ENCODE data around the gene LLPH. TPM values are rescaled to one million over a fixed set of nuclear protein-coding genes. Genes with fewer than 3 reads are reported as not detected.

Gene LLPH
- polyA plus RNA-seq, 1 donor (not counting 4 experiments of a cell fraction or from before 2014, with no cell fraction given), result 36.6 TPM

- Histone ChIP-seq H3K79me2 (ENCODE audit: control insufficient read depth, insufficient read depth, low read length) (no peaks in the 10 kb centered on the region), H3K36me3 (ENCODE audit: control insufficient read depth in 2 of 2, extremely low read depth in 1 of 2, insufficient read depth in 2 of 2, low read length in 2 of 2) (no peaks in the 10 kb centered on the region), H3K4me2 (ENCODE audit: control insufficient read depth, extremely low read depth, insufficient read depth, low read depth, low read length) (no peak overlapping the region), H3K9ac (ENCODE audit: control insufficient read depth, extremely low read depth, insufficient read depth, low read length) (no peak overlapping the region), H3K27me3 (ENCODE audit: control insufficient read depth, extremely low read depth, insufficient read depth, low read length) (no peaks in the 10 kb centered on the region), H2AFZ (ENCODE audit: control insufficient read depth, low read length) (no peak overlapping the region), H4K20me1 (ENCODE audit: control insufficient read depth, extremely low read depth, insufficient read depth, low read length) (no peaks in the 10 kb centered on the region), H3K9me1 (ENCODE audit: control insufficient read depth, extremely low read depth, insufficient read depth, low read length) (no peaks in the 10 kb centered on the region), H3K9me3 (ENCODE audit: control insufficient read depth, low read depth, low read length) (no peaks in the 10 kb centered on the region), H3K27ac (ENCODE audit: control insufficient read depth, insufficient read depth, low read length) (no peak overlapping the region), H3K4me3 (ENCODE audit: control insufficient read depth in 2 of 3, extremely low read depth in 1 of 3, insufficient read depth in 2 of 3, low read depth in 1 of 3, low read length in 3 of 3) (no peak overlapping the region), H3K4me1 (ENCODE audit: control insufficient read depth, extremely low read depth, insufficient read depth, low read length) (peaks cover 4% of the 10 kb centered on the region)
- no peak for FAIRE-seq
- TF ChIP-seq CTCF (optimal IDR thresholded peaks at IDR 0.05 in 1 of 3, IDR thresholded peaks at IDR 0.05 in 1 of 3, conservative IDR thresholded peaks at IDR 0.05 in 1 of 3; ENCODE audit: extremely low read depth in 1 of 3, insufficient read depth in 2 of 3, low read length in 3 of 3) (no peak), EZH2 (IDR thresholded peaks at IDR 0.05; ENCODE audit: low read length) (no peak)
- dilution Hi-C loops (cut with MboI; ENCODE audit: extremely low pct_ligation_motif_present, low sequenced_read_pairs), result no loop called here
- DNase-seq (ENCODE audit: low read depth, low spot score), result no peak
Measured at GRCh38 chr12:66090157-66090556, 40.4 kb downstream of the LLPH start.

DNA sequence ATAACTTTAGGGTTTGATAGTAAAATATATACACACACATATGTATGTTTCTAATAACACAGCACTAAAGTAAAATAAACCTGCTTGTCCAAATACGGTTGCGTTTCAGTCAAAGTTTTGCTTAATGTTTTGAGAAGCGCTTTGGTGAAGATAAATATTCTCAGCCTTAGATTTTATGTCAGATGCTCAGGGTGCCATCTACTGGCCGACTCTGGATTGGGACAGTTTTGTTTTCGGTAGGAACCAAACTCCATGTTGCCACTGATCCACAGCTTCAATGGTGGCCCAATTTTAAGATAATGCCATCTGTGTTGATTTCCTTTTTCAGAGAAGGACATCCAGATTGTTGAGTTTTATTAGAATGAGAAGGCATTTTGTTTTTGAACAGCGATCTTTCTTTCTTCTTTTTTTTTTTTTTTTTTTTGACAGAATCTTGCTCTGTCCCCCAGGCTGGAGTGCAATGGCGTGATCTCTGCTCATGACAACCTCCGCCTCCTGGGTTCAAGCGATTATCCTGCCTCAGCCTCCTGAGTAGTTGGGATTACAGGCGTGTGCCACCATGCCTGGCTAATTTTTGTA is 43.1 kb downstream of the LLPH start:
- H3K9ac ChIP-seq (ENCODE audit: control insufficient read depth, extremely low read depth, insufficient read depth, low read length), result no peak overlapping the region
- no peaks in the 10 kb centered on the region for H3K36me3 ChIP-seq (ENCODE audit: control insufficient read depth in 2 of 2, extremely low read depth in 1 of 2, insufficient read depth in 2 of 2, low read length in 2 of 2)
- H3K4me1 ChIP-seq (ENCODE audit: control insufficient read depth, extremely low read depth, insufficient read depth, low read length), result peaks cover under 1% of the 10 kb centered on the region
- DNase-seq (ENCODE audit: low read depth, low spot score) (no peak), FAIRE-seq (peak; percentile 73)
- H3K9me1 ChIP-seq (ENCODE audit: control insufficient read depth, extremely low read depth, insufficient read depth, low read length), result no peaks in the 10 kb centered on the region
- H3K27me3 ChIP-seq (ENCODE audit: control insufficient read depth, extremely low read depth, insufficient read depth, low read length), result no peaks in the 10 kb centered on the region
- dilution Hi-C loops (cut with MboI; ENCODE audit: extremely low pct_ligation_motif_present, low sequenced_read_pairs), result no loop called here
- no peaks in the 10 kb centered on the region for H4K20me1 ChIP-seq (ENCODE audit: control insufficient read depth, extremely low read depth, insufficient read depth, low read length)
- TF ChIP-seq CTCF (optimal IDR thresholded peaks at IDR 0.05 in 1 of 3, IDR thresholded peaks at IDR 0.05 in 1 of 3, conservative IDR thresholded peaks at IDR 0.05 in 1 of 3; ENCODE audit: extremely low read depth in 1 of 3, insufficient read depth in 2 of 3, low read length in 3 of 3) (peak; percentile 70 to 80 (median 76)), EZH2 (IDR thresholded peaks at IDR 0.05; ENCODE audit: low read length) (no peak)
- no peaks in the 10 kb centered on the region for H3K79me2 ChIP-seq (ENCODE audit: control insufficient read depth, insufficient read depth, low read length)
- H3K4me3 ChIP-seq (ENCODE audit: control insufficient read depth in 2 of 3, extremely low read depth in 1 of 3, insufficient read depth in 2 of 3, low read depth in 1 of 3, low read length in 3 of 3), result no peak overlapping the region
- no peaks in the 10 kb centered on the region for H3K9me3 ChIP-seq (ENCODE audit: control insufficient read depth, low read depth, low read length)
- H3K4me2 ChIP-seq (ENCODE audit: control insufficient read depth, extremely low read depth, insufficient read depth, low read depth, low read length), result no peak overlapping the region
- H3K27ac ChIP-seq (ENCODE audit: control insufficient read depth, insufficient read depth, low read length), result no peak overlapping the region
- H2AFZ ChIP-seq (ENCODE audit: control insufficient read depth, low read length), result no peak overlapping the region
